ENCODE results near the gene TBC1D24.

GRCh38 chr16:2472488-2472864 lies 2.5 kb upstream of the TBC1D24 start:
- TF ChIP-seq, protein P1, sequence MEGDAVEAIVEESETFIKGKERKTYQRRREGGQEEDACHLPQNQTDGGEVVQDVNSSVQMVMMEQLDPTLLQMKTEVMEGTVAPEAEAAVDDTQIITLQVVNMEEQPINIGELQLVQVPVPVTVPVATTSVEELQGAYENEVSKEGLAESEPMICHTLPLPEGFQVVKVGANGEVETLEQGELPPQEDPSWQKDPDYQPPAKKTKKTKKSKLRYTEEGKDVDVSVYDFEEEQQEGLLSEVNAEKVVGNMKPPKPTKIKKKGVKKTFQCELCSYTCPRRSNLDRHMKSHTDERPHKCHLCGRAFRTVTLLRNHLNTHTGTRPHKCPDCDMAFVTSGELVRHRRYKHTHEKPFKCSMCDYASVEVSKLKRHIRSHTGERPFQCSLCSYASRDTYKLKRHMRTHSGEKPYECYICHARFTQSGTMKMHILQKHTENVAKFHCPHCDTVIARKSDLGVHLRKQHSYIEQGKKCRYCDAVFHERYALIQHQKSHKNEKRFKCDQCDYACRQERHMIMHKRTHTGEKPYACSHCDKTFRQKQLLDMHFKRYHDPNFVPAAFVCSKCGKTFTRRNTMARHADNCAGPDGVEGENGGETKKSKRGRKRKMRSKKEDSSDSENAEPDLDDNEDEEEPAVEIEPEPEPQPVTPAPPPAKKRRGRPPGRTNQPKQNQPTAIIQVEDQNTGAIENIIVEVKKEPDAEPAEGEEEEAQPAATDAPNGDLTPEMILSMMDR (IDR thresholded peaks at IDR 0.05; ENCODE audit: low read length): no peak
- TF ChIP-seq EZH2 (optimal IDR thresholded peaks at IDR 0.05; ENCODE audit: low read depth, low read length): no peak
- TF ChIP-seq EZH2phosphoT487 (IDR thresholded peaks at IDR 0.05; ENCODE audit: low read length): no peak

Data from MM.1S (cell line).